Measurements from ENCODE around the gene FOXL3.
"Not testable (repeated sequence)": the region's sequence is repeated elsewhere in the genome, so short reads cannot be mapped to it uniquely, and the experiment has no call there.

FOXL3 gene

DNA sequence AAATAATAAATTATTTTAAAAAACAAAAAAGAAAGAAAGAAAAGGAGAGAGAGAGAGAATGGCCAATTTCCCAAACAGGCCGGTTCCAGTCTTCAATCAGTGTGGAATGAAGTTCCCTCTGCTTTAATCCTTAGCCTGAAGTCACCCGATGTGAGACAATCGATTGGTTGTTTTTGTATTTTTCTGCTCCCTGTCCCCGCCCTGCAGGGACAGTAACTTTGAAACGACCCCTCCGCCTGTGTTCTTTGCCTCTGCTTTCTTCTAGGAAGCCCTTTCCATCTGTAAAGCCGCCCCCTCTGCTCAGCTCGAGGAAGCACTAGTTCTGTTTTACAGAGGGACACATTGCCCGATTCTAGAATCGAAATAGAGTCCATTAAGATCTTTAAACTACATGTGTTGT, 33.4 kb downstream of the FOXL3 start:
- DNase-seq (ENCODE audit: low spot score): no peak

DNA sequence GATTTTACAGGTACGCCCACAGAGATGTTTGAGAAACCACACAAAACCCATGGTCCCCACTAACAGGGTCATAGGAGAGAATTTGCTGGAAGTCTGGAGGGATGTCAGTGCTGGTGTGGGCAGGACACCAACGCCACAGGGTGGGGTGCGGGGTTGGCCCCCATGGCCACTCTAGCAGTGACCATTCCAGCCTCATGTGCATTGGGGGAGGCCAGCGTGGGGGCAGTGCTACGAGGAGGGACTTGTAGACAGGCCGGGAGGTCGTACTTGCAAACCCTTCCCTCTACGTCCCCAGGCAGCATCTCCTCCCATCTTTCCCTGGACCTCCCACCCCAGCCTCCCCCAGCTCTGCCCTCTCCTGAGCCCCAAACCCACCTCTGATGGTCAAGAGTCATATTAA, 34.0 kb downstream of the FOXL3 start:
- DNase-seq (ENCODE audit: low spot score): no peak

DNA sequence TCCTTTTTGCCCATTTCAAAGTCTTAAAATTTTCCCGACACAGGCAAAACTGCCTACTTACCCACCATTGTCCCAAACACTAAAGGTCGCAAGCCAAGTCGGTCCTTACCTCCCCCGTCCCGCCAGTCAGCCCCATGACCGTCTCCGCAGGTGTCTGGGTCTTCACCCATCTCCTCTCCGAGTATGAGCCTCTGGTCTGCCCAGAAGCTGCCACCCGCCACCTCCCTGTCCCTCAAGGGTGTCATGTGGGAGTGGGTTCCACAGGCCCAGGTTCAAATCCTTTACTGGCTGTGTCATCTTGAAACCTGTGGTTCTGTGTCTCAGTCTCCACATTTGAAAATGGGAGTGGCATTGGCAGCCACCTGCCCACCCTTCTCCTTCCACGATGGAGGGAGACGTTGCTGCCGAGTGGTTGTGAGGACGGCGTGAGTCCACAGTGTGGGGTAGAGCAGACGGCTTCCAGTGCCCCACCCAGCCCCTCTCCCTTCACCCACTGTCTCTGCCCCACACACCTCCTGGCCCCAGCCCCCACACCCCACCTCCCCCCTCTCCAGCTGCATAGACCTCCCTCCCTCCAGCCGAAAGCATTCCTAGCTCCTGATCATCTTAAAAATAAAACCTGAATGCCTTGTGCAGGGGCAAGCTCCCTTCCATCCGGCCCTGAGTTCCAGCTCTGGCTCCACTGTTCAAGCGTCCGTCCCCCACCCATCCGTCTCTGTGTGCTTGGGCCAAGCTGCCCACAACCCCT, 35.3 kb downstream of the FOXL3 start:
- no peak for DNase-seq (ENCODE audit: low spot score)

DNA sequence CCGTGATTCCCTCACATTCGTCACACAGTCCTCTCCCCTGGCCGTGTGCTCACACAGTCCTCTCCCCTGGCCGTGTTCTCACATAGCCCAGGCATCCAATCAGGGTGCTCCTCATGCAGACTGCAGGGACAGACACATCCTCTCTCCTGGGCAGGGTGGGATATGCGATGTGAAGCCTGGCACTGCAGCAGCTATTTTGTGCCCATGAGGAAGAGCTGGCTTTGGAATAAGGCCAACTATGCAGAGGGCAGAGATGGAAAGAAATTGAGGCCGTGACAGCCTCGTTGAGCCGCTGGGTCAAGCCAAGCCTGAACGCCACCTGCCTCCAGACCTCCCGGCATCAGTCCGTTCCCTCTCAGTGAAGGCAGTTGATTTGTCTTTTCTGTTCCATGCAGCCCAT, 35.8 kb downstream of the FOXL3 start:
- DNase-seq (ENCODE audit: low spot score): no peak

DNA sequence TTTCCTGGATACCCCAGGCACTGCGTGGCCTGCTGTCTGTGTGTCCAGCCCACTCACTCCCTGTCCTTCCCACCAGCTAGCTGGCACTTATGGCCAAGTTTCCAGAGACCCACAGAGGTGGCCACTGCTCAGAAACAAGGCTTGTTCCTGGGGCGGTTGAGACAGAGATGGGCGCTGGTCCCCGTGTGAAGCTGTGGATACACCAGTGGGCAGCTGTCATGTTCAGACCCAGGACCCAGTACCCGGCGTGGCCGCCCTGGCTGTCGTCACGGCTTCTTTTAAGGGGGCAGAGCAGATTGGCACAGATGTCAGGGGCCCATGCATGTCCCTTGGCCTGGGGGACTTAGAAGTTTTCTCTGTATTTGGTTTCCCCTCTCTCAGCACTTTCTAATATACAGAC, 36.3 kb downstream of the FOXL3 start:
- DNase-seq (ENCODE audit: low spot score): no peak

DNA sequence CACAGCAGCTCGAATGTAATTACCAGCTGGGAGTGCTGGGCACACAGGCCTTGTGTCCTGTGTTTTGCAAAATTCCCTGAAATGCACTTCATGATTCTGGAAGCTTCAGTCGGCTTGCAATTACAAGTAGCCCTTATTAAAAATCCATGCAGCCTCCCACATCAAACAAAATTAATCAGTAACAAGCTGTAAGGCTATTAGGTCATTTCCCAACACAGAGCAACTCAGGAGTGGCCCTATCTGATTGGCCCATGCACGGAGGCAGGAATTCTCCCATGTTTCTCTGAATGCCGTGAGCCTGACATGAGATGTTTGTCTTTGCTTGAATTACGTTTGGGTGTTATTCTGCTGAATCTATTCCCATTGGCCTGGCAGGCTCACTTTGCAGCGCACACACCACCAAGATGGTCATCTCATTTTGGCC, 36.9 kb downstream of the FOXL3 start:
- peak; percentile 86 for DNase-seq (ENCODE audit: low spot score)

DNA sequence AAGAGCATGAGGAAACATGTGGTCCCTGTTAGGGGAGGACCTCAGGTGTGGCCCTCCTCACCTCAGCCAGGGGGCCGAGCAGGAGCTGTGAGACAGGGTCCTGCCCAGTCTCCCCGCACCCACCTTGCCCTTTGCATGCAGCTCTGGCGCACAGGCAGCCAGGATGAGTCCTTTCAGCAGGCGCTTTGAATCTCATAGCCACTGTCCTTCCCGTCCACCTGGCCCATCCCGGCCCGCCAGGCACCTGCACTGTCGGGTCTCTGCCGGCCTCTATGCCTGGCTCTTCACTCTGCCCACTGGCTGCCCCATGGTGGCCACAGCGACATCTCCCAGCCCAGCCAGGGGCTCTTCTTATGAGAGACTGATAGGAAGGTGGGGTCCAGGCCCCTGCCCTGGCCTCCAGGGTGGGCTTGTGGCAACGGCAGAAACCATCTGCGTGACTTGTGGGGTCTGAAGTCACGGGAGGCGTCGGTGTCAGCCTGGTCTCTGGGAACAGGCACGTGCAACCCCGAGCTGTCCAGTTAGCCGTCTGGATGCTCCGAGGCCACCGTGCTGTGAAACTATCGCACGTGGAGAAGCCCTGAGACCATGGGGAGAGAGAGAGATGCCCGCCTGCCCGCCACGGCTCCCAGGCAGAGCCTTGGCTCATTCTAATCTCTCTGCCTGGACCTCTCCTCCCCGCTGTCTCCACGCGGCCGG, 37.4 kb downstream of the FOXL3 start:
- DNase-seq (ENCODE audit: low spot score): no peak

DNA sequence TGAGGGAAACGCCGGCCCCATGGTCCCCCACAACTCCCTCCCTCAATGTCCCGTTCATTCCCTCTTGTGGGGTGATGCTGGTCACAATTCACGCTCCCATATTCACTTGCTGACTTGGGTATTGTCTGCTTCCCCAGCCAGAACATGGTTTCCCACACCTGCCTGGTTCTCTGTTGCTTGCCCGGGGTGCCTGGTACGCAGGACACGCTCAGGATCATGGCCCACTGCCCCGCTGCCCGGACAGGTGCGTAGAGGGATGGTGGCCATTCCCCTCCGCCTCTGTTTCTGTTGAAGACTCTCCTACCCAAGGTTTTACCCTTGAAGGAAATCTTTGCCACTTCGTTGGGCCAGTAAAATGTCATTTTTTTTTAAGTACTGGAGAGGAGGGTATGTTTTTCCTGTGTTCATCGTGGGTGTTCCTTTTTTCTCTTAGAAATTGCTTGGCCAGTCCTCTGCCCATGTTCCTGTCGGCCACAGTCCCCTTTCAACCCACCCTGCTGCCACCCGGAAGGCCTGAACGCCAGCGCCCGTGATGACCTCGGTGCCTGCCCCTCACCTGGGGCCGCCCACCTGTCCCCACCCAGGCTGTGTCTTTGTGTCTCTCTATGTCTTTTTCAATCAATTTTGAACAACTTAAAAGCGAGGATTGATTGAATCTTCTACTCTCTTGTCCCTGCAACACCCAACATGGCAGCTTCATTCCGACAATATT, 38.2 kb downstream of the FOXL3 start:
- no peak for DNase-seq (ENCODE audit: low spot score)

DNA sequence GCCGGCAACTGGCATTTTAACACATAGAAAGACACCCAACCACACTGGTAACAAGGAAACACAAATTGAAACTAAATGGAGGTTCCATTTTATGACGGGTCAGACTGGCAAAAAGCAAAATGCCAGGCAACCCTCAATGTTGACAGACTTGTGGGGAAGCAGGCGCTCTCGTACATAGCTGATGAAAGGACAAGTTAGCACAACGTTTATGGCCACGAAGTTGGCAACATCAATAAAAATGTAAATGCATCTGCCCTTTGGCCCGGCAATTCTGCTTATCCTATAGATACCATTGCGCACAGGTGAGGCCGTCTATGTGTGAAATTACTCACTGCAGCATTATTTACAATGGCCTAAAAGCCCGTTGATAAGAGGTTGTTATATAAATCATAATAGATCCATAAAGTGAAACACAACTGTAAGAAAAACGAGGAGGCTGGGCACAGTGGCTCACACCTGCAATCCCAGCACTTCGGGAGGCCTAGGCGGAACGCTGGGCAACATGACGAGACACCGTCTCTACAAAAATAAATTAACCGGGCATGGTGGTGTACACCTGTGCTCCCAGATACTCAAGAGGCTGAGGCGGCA, 39.8 kb downstream of the FOXL3 start:
- DNase-seq (ENCODE audit: low spot score): no peak

DNA sequence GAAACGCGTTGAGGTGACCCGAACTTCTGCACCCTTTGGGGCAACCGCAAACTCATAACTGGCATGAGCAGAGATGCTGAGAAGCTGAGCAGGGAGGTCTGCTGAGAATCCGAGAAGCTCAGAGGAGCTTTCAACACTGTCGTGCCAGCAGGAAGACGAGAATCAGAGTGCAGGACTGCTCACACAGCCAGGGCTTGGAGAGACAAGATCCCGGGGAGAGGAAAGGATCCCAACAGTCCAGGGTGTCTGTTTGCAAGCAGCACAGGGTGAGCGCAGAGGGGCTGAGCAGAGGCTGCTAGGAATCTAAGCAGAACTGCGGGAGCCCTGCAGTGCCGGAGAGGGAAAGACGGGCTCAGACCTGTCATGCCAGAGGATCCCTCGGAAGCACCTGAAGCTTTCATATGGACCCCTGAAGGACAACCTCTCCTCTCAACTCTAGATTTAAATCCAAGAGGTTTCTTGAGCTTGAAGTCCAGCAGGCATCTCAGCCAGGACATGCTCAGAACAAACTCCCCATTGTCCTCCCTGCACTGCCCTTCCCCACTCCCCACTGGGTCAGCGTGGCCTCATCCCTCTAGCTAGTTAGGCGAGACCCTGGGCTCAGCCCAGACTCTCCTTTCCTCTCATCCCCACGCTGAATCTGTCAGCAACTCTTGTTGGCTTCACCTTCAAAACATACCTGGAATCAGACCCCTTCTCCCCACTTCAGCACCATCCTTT, 40.7 kb downstream of the FOXL3 start:
- DNase-seq (ENCODE audit: low spot score): no peak

DNA sequence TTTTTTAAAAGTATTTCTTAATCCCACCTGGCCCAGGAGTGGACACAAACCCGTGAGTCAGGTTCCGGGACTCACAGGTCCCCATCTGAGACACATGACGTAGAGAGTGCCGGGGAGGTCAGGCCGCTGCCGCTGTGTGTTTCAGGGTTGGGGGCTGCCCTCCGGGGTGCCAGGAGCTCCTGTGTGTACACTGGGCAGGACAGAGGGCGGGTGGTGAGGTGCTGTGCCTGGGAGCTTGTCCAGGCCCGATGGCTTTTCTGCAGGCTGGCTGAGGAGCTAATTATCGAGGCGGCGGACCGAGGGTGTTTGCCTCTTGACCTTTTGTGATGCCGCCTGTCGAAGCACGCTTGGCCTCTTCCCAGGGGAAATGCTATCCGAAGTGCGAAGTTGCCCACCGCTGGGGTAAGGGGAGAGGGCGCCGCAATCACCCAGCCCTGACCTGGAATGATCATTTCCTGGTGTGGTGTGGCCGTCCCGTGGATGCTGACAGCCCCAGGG, 42.1 kb downstream of the FOXL3 start:
- no peak for DNase-seq (ENCODE audit: low spot score)

DNA sequence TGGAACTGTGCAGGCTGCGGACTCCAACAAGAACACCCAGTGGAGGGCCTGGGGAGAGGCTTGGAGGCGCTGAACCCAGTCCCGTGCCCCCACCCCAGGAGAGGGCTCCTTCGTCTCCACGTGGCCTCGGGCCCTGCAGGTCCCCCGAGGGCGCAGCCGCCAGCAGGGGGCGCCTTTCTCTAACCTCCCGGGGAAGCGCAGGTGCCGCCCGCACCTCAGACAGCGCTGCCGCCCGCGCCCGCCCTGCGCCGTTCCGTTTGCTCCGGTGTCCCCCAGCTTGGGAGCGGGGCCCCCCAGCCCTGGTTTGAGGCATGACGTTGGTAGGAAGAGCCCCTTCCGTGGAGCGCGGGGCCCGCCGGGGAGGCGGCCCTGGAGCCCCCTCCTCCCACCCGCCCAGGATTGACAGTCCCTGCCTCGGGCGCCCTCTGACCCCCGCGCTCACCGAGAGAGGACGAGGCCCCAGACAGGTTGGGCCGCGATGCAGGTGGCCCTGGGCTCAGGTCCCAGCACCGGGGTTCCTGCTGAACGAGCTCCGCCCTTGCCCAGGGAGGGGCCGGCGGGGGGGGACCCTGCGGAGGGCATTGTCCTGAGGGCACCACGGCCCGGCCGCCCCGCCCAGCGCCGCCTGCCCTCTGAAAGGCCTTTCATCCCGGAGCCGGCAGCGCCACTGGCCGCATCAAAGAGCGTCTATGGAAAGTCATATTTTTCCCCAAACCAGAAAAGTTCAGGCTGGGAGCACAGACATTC, 42.8 kb downstream of the FOXL3 start:
- DNase-seq (ENCODE audit: low spot score): peak; percentile 98

DNA sequence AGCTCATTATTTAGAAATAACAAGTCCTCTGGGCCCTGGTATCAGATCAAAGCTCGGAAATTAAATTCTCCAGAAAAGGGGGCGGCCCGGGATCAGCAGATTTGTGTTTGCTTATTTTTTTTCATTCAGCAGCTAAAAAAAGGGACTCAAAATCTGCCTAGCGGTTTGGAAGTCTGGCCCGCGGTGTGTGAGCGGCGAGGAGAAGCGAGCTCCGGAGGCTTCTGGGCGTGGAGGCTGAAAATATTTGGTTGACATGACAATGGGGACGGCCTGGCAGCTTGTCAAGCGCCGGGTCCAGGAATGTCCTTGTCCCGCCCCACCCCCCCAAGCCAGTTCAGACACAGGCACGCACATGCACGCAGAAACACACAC, 43.4 kb downstream of the FOXL3 start:
- peak; percentile 67 for DNase-seq (ENCODE audit: low spot score)

DNA sequence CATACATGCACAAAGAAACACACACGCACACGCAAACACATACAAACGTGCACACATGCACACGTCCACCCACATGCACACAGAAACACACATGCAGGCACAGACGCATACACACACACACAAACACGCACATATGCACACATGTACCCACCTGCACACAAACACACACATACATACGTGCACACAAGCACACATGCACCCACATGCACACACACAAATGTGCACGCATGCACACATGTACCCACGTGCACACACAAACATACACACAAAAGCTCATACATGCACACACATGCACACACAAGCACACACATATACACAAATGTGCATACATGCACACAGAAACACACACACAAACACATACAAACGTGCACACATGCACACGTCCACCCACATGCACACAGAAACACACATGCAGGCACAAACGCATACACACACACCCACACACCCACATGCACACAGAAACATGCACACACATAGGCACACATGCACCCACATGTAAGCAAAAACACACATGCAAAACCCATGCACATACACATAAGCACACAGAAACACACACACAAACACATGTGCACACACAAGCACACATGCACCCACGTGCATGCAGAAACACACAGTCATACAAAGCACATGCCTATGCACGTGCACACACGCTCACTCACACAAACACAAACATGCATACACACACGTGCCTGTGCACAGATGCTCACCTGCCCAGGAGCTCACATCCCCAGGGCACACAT, 44.8 kb downstream of the FOXL3 start:
- no peak for DNase-seq (ENCODE audit: low spot score)

DNA sequence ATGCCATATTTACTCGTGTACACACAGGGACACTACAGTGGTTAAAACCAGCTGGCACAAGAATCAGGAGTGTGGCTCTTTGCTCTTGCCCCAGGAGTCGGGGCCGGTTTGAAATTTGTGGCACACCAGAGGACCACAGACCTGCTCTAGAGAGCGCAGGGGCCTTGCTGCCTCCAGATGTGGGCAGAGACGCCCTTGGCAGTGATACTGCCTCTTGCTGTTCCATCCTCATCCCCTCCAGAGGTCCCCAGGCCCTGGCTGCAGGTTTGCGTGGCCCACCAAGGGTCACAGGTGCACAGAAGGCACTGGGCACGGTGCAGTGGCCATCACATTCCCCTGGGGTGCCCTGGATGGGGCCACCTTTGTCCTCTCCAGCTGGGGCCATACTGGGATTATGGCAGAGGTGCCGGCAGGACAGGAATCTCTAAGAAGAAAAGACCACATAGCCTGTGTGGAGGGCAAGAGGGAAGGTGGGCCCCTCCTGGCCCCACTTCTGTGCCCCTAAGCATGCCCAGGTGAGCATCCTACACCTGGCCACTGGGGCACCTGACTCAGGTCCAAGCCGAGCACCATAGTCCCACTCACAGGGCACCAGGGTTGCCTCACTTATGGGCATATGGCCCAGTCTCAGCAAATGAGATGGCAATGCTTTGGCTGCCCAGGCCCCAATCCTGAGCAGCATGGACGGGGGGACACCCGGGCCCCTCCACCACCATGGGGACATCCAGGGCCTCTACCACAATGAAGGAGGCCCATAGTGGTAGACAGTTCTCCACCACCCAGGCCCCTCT, 45.6 kb downstream of the FOXL3 start:
- no peak for DNase-seq (ENCODE audit: low spot score)

DNA sequence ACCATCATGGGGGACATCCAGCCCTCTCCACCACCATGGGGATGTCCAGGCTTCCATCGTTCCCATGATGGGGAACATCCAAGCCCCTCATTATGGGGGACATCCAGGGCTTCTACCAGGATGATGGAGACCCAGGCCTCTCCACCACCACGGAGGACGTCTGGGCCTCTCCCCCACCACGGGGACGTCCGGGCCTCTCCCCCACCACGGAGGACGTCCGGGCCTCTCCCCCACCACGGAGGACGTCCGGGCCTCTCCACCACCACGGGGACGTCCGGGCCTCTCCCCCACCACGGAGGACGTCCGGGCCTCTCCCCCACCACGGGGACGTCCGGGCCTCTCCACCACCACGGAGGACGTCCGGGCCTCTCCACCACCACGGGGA, 46.2 kb downstream of the FOXL3 start:
- DNase-seq (ENCODE audit: low spot score): not testable (repeated sequence)

DNA sequence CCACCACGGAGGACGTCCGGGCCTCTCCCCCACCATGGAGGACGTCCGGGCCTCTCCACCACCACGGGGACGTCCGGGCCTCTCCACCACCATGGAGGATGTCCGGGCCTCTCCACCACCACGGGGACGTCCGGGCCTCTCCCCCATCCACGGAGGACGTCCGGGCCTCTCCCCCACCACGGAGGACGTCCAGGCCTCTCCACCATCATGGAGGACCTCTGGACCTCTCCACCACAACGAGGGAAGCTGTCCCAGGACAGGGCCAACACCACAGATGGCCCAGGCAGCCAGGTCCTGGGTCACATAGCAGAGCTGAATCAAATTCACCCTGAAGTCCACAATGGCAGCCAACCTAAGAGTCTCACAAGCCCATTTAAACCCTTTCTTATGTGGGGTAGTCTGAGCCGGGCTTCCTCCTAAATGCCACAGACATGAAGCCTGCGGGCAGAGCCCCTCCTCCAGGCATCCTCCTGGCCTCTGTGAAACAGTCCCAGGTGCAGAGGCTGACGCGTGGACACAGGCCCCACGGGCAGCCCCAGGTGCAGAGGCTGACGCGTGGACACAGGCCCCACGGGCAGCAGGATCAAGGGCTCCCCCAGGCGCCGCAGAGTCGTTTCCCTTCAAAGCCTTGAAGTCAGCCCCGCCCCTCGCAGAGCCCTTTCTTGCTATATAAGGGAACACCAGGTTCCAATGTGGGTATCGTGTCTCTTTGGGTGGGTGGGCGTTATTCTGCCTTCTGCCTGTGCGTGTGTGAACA, 47.0 kb downstream of the FOXL3 start:
- DNase-seq (ENCODE audit: low spot score): no peak

DNA sequence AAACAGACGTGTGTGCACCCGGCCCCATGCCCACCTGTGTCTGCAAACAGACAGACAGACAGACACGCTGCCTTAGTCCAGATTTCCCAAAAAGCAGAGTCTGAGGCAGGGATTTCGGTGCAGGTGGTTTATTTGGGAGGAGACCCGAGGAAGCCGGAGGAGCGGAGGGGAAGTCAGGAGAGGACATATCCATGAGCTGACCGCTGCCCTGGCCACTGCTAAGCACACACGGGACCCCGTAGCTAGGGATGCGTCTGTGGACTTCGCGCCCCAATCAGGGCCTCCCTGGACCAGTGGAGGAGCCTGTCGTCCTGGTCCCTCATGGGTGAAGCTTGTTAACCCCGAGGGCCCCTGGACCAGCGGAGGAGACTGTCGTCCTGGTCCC, 47.6 kb downstream of the FOXL3 start:
- DNase-seq (ENCODE audit: low spot score): no peak

Data from HuH-7 (cell line).